Right lobe of liver (tissue), 4 donors: ENCODE measurements around the gene TUBE1.

Experiments used
- POLR2A ChIP-seq: fragments of 450-650 bp; IDR thresholded peaks from one replicate; pipeline ENCODE4 v1.6.1; 2017; ENCODE audit warnings: antibody characterized with exemption, mild to moderate bottlenecking
- TF ChIP-seq, protein P1 (sequence below), 4 donors: fragments of 200-600 bp in 3 of 4; fragments of 450-650 bp in 1 of 4; IDR thresholded peaks; one replicate each; pipeline versions ENCODE4 v1.5.1 to v1.8.0; 2016 to 2022; ENCODE audit warnings: antibody characterized with exemption in 4 of 4, mild to moderate bottlenecking in 2 of 4
- donor health status: DM: no; HTN: no; CAD: no.
- donor health status: DM: no; HTN: no; CAD: no.
- donor health status: DM: no; HTN: yes; CAD: no.

DNA sequence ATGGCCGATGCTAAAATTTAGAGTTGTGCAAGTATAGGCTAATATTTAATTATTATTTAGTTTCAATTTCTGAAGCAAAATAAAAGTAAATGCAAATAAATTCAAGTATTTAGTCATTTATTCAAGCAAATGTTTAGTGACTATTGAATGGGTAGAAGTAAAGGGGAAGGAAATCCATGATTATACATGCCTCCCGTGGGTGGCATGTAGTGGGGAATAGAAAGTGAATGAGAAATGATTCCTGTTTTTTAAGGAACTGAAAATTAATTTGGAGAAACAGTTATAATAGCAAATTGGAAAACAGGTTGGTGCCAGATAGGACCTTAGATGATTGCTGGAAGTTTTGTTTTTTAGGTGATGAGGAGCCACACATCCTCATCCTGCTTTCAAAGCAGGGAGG lies 35.5 kb upstream of the TUBE1 start:
- TF ChIP-seq, protein P1, sequence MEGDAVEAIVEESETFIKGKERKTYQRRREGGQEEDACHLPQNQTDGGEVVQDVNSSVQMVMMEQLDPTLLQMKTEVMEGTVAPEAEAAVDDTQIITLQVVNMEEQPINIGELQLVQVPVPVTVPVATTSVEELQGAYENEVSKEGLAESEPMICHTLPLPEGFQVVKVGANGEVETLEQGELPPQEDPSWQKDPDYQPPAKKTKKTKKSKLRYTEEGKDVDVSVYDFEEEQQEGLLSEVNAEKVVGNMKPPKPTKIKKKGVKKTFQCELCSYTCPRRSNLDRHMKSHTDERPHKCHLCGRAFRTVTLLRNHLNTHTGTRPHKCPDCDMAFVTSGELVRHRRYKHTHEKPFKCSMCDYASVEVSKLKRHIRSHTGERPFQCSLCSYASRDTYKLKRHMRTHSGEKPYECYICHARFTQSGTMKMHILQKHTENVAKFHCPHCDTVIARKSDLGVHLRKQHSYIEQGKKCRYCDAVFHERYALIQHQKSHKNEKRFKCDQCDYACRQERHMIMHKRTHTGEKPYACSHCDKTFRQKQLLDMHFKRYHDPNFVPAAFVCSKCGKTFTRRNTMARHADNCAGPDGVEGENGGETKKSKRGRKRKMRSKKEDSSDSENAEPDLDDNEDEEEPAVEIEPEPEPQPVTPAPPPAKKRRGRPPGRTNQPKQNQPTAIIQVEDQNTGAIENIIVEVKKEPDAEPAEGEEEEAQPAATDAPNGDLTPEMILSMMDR (IDR thresholded peaks at IDR 0.05), result no peak
- no peak for TF ChIP-seq POLR2A
